ENCODE results near the gene SSX7. TPM values are rescaled to one million over a fixed set of nuclear protein-coding genes. Genes with fewer than 3 reads are reported as not detected.

Gene SSX7
- total RNA-seq, 8 experiments from 2014 or later: not detected

Other genes starting within 250 kb of the SSX7 start
- not detected for gene XAGE1A, start 159.1 kb downstream of the SSX7 start, total RNA-seq
- 1 to 10 TPM in 1 of 8 experiments, under 1 TPM in 1, not detected in 6; 0.42 to 1.0 TPM for gene XAGE1B, start 137.8 kb downstream of the SSX7 start, total RNA-seq
- not detected for gene SSX2, start 52.3 kb upstream of the SSX7 start, total RNA-seq
- under 1 TPM in 1 of 8 experiments, not detected in 7; 0.28 TPM for gene SSX2B, start 96.4 kb upstream of the SSX7 start, total RNA-seq
- not detected for gene SPANXN5, start 142.5 kb upstream of the SSX7 start, total RNA-seq
- not detected for gene XAGE5, start 156.4 kb upstream of the SSX7 start, total RNA-seq
- not detected for gene XAGE3, start 213.2 kb upstream of the SSX7 start, total RNA-seq
- 10 to 100 TPM; 13.0 to 30.4 (median 23.3) TPM for gene FAM156B, start 242.4 kb upstream of the SSX7 start, total RNA-seq

Measured in motor neuron (in vitro differentiated cells).